HG03354 (cell line): ENCODE data around the gene SAP30.
A peak's percentile ranks its signal among the peaks of the same experiment; 100 is the strongest.

Source experiments
- ATAC-seq: cut with Tn5 transposase; IDR thresholded peaks from one replicate; pipeline ENCODE4 v1.9.1; 2021; ENCODE audit warnings: mild to moderate bottlenecking; ENCODE audit not compliant: unreplicated experiment, poor library complexity, severe bottlenecking

Gene SAP30

GRCh38 chr4:173411106-173411693 lies 40.4 kb downstream of the SAP30 start:
- no peak for ATAC-seq

- no peak for ATAC-seq
Measured at GRCh38 chr4:173413036-173413435, 42.3 kb downstream of the SAP30 start.

- no peak for ATAC-seq
Measured at GRCh38 chr4:173414456-173414855, 43.7 kb downstream of the SAP30 start.

GRCh38 chr4:173415092-173415491 lies 44.3 kb downstream of the SAP30 start:
- no peak for ATAC-seq

- no peak for ATAC-seq
Measured at GRCh38 chr4:173415885-173416653, 45.3 kb downstream of the SAP30 start.

GRCh38 chr4:173417833-173418232 lies 47.1 kb downstream of the SAP30 start:
- ATAC-seq, result no peak

- no peak for ATAC-seq
Measured at GRCh38 chr4:173418639-173419038, 47.9 kb downstream of the SAP30 start.

- ATAC-seq, result peak; percentile 50
Measured at GRCh38 chr4:173420324-173420752, 49.6 kb downstream of the SAP30 start.

- ATAC-seq, result no peak
Measured at GRCh38 chr4:173420801-173421200, 50.0 kb downstream of the SAP30 start.

- no peak for ATAC-seq
Measured at GRCh38 chr4:173424899-173425805, 54.4 kb downstream of the SAP30 start.

GRCh38 chr4:173426064-173426463 lies 55.3 kb downstream of the SAP30 start:
- no peak for ATAC-seq
